PC-3 (cell line): ENCODE results near the gene RPS6KA2. TPM values are rescaled to one million over a fixed set of nuclear protein-coding genes. Genes with fewer than 3 reads are reported as not detected.

Experiments
- ATAC-seq: fragments of 200-7000 bp; cut with Tn5 transposase; 2 replicates; pipeline ENCODE4 v1.9.1; 2020; ENCODE audit warnings: mild to moderate bottlenecking, moderate library complexity
- BruUV-seq: library from RNA; stranded (reverse); fragments of 400-500 nt; replicated peaks from 2 replicates; lab custom pipeline; 2021; lab: Mats Ljungman, UMichigan
- CTCF ChIA-PET: fragments of 300-600 bp; sonication (Branson Sonifier 250); formaldehyde crosslinking; loops from one replicate; lab custom pipeline; 2022; ENCODE audit warnings: antibody characterized with exemption; lab: Charles Lee
- POLR2A ChIA-PET: fragments of 300-600 bp; sonication (Branson Sonifier 250); formaldehyde crosslinking; loops from one replicate; lab custom pipeline; 2022; ENCODE audit warnings: antibody characterized with exemption; ENCODE audit not compliant: unreplicated experiment; lab: Charles Lee
- DNase-seq: peaks from one replicate; pipeline ENCODE4 v3.0.0-alpha.2; 2015
- H2AFZ ChIP-seq: fragments of 300-600 bp; sonication (generic); 2 replicates; pipeline ENCODE4 v1.6.0; 2016; ENCODE audit warnings: antibody characterized with exemption, low read length
- H3F3A ChIP-seq: fragments of 300-600 bp; sonication (generic); one replicate; pipeline ENCODE4 v1.6.0; 2017; ENCODE audit warnings: antibody characterized with exemption, low read length, control low read depth, mild to moderate bottlenecking; ENCODE audit not compliant: unreplicated experiment
- H3K27ac ChIP-seq: fragments of 300-600 bp; sonication (generic); 2 replicates; pipeline ENCODE4 v1.5.1; 2016; ENCODE audit warnings: mild to moderate bottlenecking, low read length
- H3K27me3 ChIP-seq: fragments of 300-600 bp; sonication (generic); 2 replicates; pipeline ENCODE4 v1.6.1; 2016; ENCODE audit warnings: low read length, mixed read lengths
- H3K36me3 ChIP-seq: fragments of 300-600 bp; sonication (generic); 2 replicates; pipeline ENCODE4 v1.6.1; 2016; ENCODE audit warnings: low read depth, mixed run types, low read length, mixed read lengths
- H3K4me1 ChIP-seq: fragments of 300-600 bp; sonication (generic); 2 replicates; pipeline ENCODE4 v1.5.1; 2016; ENCODE audit warnings: low read length; ENCODE audit not compliant: insufficient read depth
- H3K4me2 ChIP-seq: fragments of 300-600 bp; sonication (generic); 2 replicates; pipeline ENCODE4 v1.6.0; 2016; ENCODE audit warnings: low read length
- H3K4me3 ChIP-seq: fragments of 300-600 bp; sonication (generic); 2 replicates; pipeline ENCODE4 v1.5.1; 2016; ENCODE audit warnings: mild to moderate bottlenecking, low read length, mixed read lengths
- H3K79me2 ChIP-seq: fragments of 300-600 bp; sonication (generic); 2 replicates; pipeline ENCODE4 v1.6.1; 2017; ENCODE audit warnings: low read length, mixed read lengths
- H3K9ac ChIP-seq: fragments of 300-600 bp; sonication (generic); 2 replicates; pipeline ENCODE4 v1.6.0; 2016; ENCODE audit warnings: mild to moderate bottlenecking, low read length
- H3K9me2 ChIP-seq: fragments of 300-600 bp; sonication (generic); replicated peaks from 2 replicates; pipeline ENCODE4 v1.6.1; 2016; ENCODE audit warnings: mixed run types, low read length, mixed read lengths
- H3K9me3 ChIP-seq: fragments of 300-600 bp; sonication (generic); 2 replicates; pipeline ENCODE4 v1.6.1; 2016; ENCODE audit warnings: low read length, mixed read lengths
- H4K20me1 ChIP-seq: fragments of 300-600 bp; sonication (generic); 2 replicates; pipeline ENCODE4 v1.6.1; 2016; ENCODE audit warnings: low read length, mixed read lengths
- EZH2 ChIP-seq: fragments of 300-600 bp; sonication (generic); IDR thresholded peaks from one replicate; pipeline ENCODE4 v1.6.1; 2017; ENCODE audit warnings: antibody characterized with exemption, mild to moderate bottlenecking, low read length; ENCODE audit not compliant: unreplicated experiment
- EZH2phosphoT487 ChIP-seq: fragments of 300-600 bp; sonication (generic); IDR thresholded peaks from 2 replicates; pipeline ENCODE4 v1.6.1; 2018; ENCODE audit warnings: mild to moderate bottlenecking, antibody characterized with exemption, low read length, borderline replicate concordance
- intact Hi-C: fragments of 100-400 bp; cut with micrococcal nuclease; formaldehyde crosslinking; loops from 2 replicates; pipeline ENCODE4 v1.9.0; 2023
- total RNA-seq: library from RNA; depleted of rRNA; stranded (reverse); fragments of >200 nt; gene quantifications from 2 replicates; pipeline ENCODE4 v1.2.3, GENCODE V29; 2014
- TF ChIP-seq, protein P1 (sequence below): fragments of 300-600 bp; sonication (generic); conservative IDR thresholded peaks from 2 replicates; pipeline ENCODE4 v1.5.1; 2017; ENCODE audit warnings: antibody characterized with exemption, low read depth, mild to moderate bottlenecking, low read length

The RPS6KA2 gene
- total RNA-seq, 1 experiment from 2014 or later, result 5.1 TPM

GRCh38 chr6:166632731-166633130 is 5.7 kb upstream of the RPS6KA2 start:
- no peak overlapping the region for H2AFZ ChIP-seq
- ATAC-seq (no peak), DNase-seq (no peak)
- no peak overlapping the region for H3K27ac ChIP-seq
- no TSS peak for BruUV-seq
- TF ChIP-seq, protein P1, sequence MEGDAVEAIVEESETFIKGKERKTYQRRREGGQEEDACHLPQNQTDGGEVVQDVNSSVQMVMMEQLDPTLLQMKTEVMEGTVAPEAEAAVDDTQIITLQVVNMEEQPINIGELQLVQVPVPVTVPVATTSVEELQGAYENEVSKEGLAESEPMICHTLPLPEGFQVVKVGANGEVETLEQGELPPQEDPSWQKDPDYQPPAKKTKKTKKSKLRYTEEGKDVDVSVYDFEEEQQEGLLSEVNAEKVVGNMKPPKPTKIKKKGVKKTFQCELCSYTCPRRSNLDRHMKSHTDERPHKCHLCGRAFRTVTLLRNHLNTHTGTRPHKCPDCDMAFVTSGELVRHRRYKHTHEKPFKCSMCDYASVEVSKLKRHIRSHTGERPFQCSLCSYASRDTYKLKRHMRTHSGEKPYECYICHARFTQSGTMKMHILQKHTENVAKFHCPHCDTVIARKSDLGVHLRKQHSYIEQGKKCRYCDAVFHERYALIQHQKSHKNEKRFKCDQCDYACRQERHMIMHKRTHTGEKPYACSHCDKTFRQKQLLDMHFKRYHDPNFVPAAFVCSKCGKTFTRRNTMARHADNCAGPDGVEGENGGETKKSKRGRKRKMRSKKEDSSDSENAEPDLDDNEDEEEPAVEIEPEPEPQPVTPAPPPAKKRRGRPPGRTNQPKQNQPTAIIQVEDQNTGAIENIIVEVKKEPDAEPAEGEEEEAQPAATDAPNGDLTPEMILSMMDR, result no peak
- TF ChIP-seq EZH2phosphoT487, result no peak
- ChIA-PET CTCF (no interaction called here), POLR2A (no interaction called here)
- H3K79me2 ChIP-seq, result no peaks in the 10 kb centered on the region
- no peaks in the 10 kb centered on the region for H3K27me3 ChIP-seq
- H3K4me2 ChIP-seq, result no peak overlapping the region
- no peaks in the 10 kb centered on the region; the same call in 1 of the 2 replicates for H3K4me1 ChIP-seq
- no peaks in the 10 kb centered on the region for H3K9me3 ChIP-seq
- no peaks in the 10 kb centered on the region for H3K36me3 ChIP-seq
- no peaks in the 10 kb centered on the region for H4K20me1 ChIP-seq
- H3K9me2 ChIP-seq, result no peaks in the 10 kb centered on the region
- H3K4me3 ChIP-seq, result no peak overlapping the region
- H3F3A ChIP-seq, result no peaks in the 10 kb centered on the region
- H3K9ac ChIP-seq, result no peak overlapping the region
- intact Hi-C loops, result no loop called here

DNA sequence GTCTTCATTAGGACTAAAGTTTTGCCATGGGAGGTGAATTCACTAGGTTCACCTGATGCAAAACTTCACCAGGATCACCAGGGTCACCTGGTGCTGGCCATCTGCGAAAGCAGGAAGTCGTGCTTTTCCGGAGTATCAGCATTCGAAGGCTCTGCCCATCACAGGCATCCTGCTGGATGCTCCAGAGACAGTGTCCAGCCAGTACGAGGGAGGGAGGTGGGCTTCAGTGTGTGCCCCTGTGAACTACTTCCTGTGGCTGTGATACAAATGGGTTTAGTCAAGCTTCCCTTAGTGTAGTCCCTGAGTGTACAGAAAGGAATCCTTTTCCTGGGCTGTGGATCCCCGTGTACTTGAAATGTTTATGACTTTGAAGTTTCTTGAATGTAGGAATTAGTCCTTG is 3.4 kb upstream of the RPS6KA2 start:
- DNase-seq, result no peak
- no peak for TF ChIP-seq EZH2phosphoT487
- no peak for TF ChIP-seq EZH2
- TF ChIP-seq, protein P1, result no peak
- no TSS peak for BruUV-seq
- no peaks in the 10 kb centered on the region for H3K36me3 ChIP-seq
- no peaks in the 10 kb centered on the region for H3K9me2 ChIP-seq
- no peak overlapping the region for H2AFZ ChIP-seq
- H3K4me2 ChIP-seq, result no peak overlapping the region
- intact Hi-C loops, result no loop called here
- H3F3A ChIP-seq, result no peaks in the 10 kb centered on the region
- no peak overlapping the region for H3K9ac ChIP-seq
- 0 out of 2 replicates have a peak, but pooled peaks cover 5% of the 10 kb centered on the region for H3K4me1 ChIP-seq
- no peak for ATAC-seq
- H3K27ac ChIP-seq, result no peak overlapping the region
- no peaks in the 10 kb centered on the region for H3K27me3 ChIP-seq
- ChIA-PET POLR2A (no interaction called here), CTCF (no interaction called here)
- H3K9me3 ChIP-seq, result no peaks in the 10 kb centered on the region
- H4K20me1 ChIP-seq, result no peaks in the 10 kb centered on the region
- no peaks in the 10 kb centered on the region for H3K79me2 ChIP-seq
- H3K4me3 ChIP-seq, result no peak overlapping the region

DNA sequence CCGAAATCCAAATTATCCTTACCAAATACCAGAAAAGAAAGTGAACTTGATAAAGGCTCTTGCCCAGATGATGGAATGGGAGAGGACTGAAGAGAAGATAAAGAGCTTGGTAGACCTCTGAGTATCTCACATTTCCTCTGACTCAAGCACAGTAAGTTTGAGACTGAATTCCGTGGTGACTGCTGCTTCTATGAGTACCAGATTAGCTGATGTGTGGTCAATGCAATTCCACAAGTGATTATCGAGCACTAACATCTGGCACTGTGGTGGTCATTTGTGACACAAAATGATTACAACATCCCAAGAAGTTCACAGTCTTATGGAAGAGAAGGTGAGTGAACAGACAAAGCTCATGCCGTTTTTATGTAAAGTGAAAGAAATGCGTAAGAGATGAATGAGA is 2.6 kb upstream of the RPS6KA2 start:
- TF ChIP-seq, protein P1, result no peak
- no peak for TF ChIP-seq EZH2phosphoT487
- TF ChIP-seq EZH2, result no peak
- Histone ChIP-seq H3K9me2 (no peaks in the 10 kb centered on the region), H3K36me3 (no peaks in the 10 kb centered on the region), H3F3A (no peaks in the 10 kb centered on the region), H2AFZ (no peak overlapping the region), H4K20me1 (no peaks in the 10 kb centered on the region), H3K4me3 (no peak overlapping the region), H3K79me2 (no peaks in the 10 kb centered on the region), H3K9me3 (no peaks in the 10 kb centered on the region), H3K4me2 (no peak overlapping the region), H3K9ac (no peak overlapping the region), H3K4me1 (0 out of 2 replicates have a peak, but pooled peaks cover 7% of the 10 kb centered on the region), H3K27me3 (no peaks in the 10 kb centered on the region), H3K27ac (no peak overlapping the region)
- BruUV-seq, result no TSS peak
- DNase-seq (no peak), ATAC-seq (no peak)
- POLR2A ChIA-PET, result interaction anchor here (0.6 kb wide), 1 partner anchor 140 kb away, joined by 3 read pairs; no protein-coding TSS in a partner anchor
- CTCF ChIA-PET, result no interaction called here
- intact Hi-C loops, result loop anchor here (5.0 to 10.0 kb wide), 2 partner anchors 97 to 325 kb away; partner anchors contain the start of gene RNASET2
